GM12892 (cell line): ENCODE measurements around the gene SPRYD4. TPM values are rescaled to one million over a fixed set of nuclear protein-coding genes. Genes with fewer than 3 reads are reported as not detected.
"Not testable (repeated sequence)": the region's sequence is repeated elsewhere in the genome, so short reads cannot be mapped to it uniquely, and the experiment has no call there.

Experiments
- DNase-seq: peaks from one replicate; pipeline ENCODE4 v3.0.0; 2011; ENCODE audit not compliant: insufficient read length
- FAIRE-seq: peaks from 2 replicates; lab custom pipeline; 2011; peaks lifted over from hg19 to GRCh38; lab: Jason Lieb, UNC
- POLR2A ChIP-seq: IDR thresholded peaks from 2 replicates; pipeline ENCODE4 v1.6.1; 2011; ENCODE audit warnings: low read depth, low read length, control low read depth
- POLR2AphosphoS5 ChIP-seq: IDR thresholded peaks from 2 replicates; pipeline ENCODE4 v1.6.1; 2011; ENCODE audit warnings: low read depth, low read length, control low read depth
- TAF1 ChIP-seq: IDR thresholded peaks from 2 replicates; pipeline ENCODE4 v1.6.1; 2011; ENCODE audit warnings: low read depth, mild to moderate bottlenecking, control low read depth, low read length, borderline replicate concordance
- polyA plus RNA-seq: library from polyadenylated mRNA; unstranded; fragments of >200 nt; gene quantifications from one replicate; pipeline ENCODE4 v1.2.1, GENCODE V29; 2012; ENCODE audit warnings: missing spikeins, inconsistent platforms; ENCODE audit not compliant: missing spikeins

Gene SPRYD4
- polyA plus RNA-seq = 3.6 TPM

GRCh38 chr12:56468216-56469006 lies at the start of gene SPRYD4:
Gene SPRYD4 (plus strand): TSS chr12:56468578. CDS start chr12:56468592, 14 bp downstream.
- DNase-seq = peak; percentile 80
- TF ChIP-seq TAF1 = peak; percentile 90
- TF ChIP-seq POLR2AphosphoS5 = peak; percentile 91
- peak; percentile 92 for TF ChIP-seq POLR2A
- FAIRE-seq = peak; percentile 93

GRCh38 chr12:56420411-56420810 lies 48.0 kb upstream of the SPRYD4 start:
- FAIRE-seq = no peak
- TF ChIP-seq POLR2AphosphoS5 (no peak), POLR2A (no peak), TAF1 (no peak)
- no peak for DNase-seq

- no peak for TF ChIP-seq TAF1
- TF ChIP-seq POLR2A = no peak
- no peak for TF ChIP-seq POLR2AphosphoS5
- FAIRE-seq (no peak), DNase-seq (no peak)
These were observed 43.2 kb upstream of the SPRYD4 start for GRCh38 chr12:56425193-56425592.

GRCh38 chr12:56425940-56426438 lies 42.4 kb upstream of the SPRYD4 start:
- FAIRE-seq = no peak
- DNase-seq = no peak
- no peak for TF ChIP-seq POLR2AphosphoS5
- TF ChIP-seq POLR2A = no peak

GRCh38 chr12:56431288-56431687 lies 37.1 kb upstream of the SPRYD4 start:
- no peak for TF ChIP-seq POLR2A
- no peak for TF ChIP-seq POLR2AphosphoS5
- no peak for TF ChIP-seq TAF1
- FAIRE-seq (no peak), DNase-seq (no peak)

GRCh38 chr12:56431850-56432249 lies 36.5 kb upstream of the SPRYD4 start:
- TF ChIP-seq POLR2AphosphoS5 (no peak), TAF1 (no peak), POLR2A (no peak)
- DNase-seq = no peak
- no peak for FAIRE-seq

GRCh38 chr12:56434828-56435227 lies 33.5 kb upstream of the SPRYD4 start:
- TF ChIP-seq TAF1 = no peak
- no peak for TF ChIP-seq POLR2AphosphoS5
- no peak for TF ChIP-seq POLR2A
- FAIRE-seq (no peak), DNase-seq (no peak)

- DNase-seq (no peak), FAIRE-seq (no peak)
- no peak for TF ChIP-seq TAF1
- no peak for TF ChIP-seq POLR2AphosphoS5
- no peak for TF ChIP-seq POLR2A
These were observed 30.8 kb upstream of the SPRYD4 start for GRCh38 chr12:56437430-56438176.

GRCh38 chr12:56443208-56443607 lies 25.2 kb upstream of the SPRYD4 start:
- not testable (repeated sequence) for FAIRE-seq, DNase-seq

- DNase-seq (peak; percentile 92), FAIRE-seq (peak; percentile 97)
- TF ChIP-seq POLR2AphosphoS5 = peak; percentile 65
- peak; percentile 86 for TF ChIP-seq POLR2A
- peak; percentile 64; the same call in 1 of the 2 replicates for TF ChIP-seq TAF1
These were observed 19.3 kb upstream of the SPRYD4 start, which contains the start of gene TIMELESS for GRCh38 chr12:56448860-56449621. Gene TIMELESS (minus strand): TSS chr12:56449426. CDS start chr12:56434170, 15,256 bp downstream.

GRCh38 chr12:56449622-56449984 lies 18.8 kb upstream of the SPRYD4 start:
- FAIRE-seq (no peak), DNase-seq (no peak)
- TF ChIP-seq TAF1 = no peak
- TF ChIP-seq POLR2AphosphoS5 = no peak
- TF ChIP-seq POLR2A = no peak
